Endometrial microvascular endothelial cells (primary cell): Measurements from ENCODE around the gene CDH22. TPM values are rescaled to one million over a fixed set of nuclear protein-coding genes. Genes with fewer than 3 reads are reported as not detected.

Experiments
- in situ Hi-C: cut with HindIII; loops from 2 replicates; pipeline ENCODE4 v1.10.0; 2017; ENCODE audit warnings: low sequenced_read_pairs, low pct_unique_long_range_greater_than_20kb; ENCODE audit errors: inconsistent ontology term
- total RNA-seq: library from RNA; depleted of rRNA; stranded (reverse); fragments of >200 nt; gene quantifications from one replicate; pipeline ENCODE4 v1.2.3, GENCODE V29; 2015; ENCODE audit errors: inconsistent ontology term

Gene CDH22
- total RNA-seq, 1 donor from 2014 or later = not detected

DNA sequence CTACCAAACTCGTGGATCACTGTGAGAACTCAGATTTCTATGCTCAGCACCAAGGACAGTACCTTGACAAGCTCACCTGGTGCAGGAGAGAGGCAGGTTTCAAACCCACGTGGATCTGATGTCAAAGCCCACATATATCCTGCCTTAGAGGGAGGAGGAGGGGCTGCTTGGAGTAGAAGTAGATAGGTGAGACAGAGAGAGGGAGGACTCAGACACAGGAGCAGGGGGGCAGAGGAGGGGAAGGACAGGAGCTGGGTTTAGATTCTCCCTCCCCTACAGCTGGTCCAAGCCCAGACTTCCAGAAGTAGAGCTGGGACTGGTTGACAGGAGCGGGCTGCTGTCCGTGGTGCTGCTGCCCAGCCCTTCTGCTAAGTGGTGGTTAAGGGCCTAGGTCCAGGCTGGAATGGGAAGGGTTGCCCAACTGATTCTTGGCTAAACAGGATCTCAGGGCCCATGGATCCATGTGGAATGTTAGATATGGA, 77.5 kb downstream of the CDH22 start:
- in situ Hi-C loops = no loop called here

DNA sequence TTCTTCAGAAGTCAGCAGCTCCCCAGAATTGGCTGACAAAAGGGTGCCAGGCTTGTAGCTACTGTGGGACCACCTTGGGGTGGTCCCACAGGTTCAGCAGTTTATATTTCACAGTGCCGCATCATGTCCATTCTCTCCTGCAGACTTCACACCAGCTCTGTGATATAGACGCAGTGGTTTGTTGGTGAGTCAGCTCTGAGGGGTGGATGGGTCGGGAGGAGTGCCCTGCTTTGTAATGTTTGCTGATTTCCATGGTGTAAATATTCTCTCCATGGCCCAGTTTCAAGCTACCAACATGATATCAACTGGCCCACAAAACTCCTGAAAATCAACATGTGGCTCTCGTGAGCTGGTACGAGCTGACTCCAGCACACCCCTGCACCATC, 78.2 kb downstream of the CDH22 start:
- in situ Hi-C loops = no loop called here

DNA sequence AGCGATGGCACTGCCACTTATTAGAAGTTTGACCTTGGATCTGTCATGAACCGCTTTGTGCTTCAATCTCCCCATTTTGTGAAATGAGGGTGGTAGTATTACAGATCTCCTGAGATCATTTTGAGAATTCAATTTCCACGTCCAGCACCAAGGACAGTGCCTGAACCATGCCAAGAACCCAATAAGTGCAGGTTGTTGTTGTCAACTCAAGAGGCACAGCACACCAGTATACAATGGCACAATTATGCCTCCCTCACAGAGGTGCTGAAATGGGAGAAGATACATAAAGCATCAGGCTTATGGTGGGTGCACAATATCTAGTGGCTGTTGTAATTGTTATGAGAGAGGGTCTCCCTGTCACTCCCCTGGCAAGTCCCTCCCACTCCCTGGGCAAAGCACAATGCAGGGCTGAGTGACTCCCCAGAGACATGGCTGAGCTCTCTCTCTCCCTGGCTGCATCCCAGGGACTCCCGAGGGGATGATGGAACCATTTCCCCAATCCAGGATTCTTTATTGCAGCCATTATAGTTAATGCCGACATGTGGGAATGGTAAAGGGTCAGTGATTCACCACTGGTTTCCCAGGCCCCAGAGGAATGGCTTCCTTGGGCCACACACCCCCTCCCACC, 78.7 kb downstream of the CDH22 start:
- in situ Hi-C loops = no loop called here

DNA sequence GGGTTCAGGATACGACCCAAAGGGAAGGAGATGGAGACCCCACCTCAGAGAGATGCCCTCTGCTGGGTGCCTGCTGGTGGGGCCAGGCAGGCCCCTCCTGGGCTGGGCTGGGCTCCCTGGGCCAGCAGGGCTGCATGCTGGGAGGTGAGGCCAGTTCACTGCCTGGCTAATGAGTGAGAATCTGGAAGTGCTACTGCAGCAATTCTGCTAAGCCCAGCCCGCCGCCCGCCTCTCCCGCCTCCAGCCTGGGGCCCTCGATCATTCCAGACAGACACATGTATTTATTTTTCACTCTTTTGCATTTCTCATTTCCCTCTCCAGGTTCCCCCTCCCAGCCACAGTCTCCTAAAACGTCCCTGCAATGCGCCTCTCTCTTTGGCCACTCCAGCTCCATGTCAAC, 79.6 kb downstream of the CDH22 start:
- in situ Hi-C loops = no loop called here

DNA sequence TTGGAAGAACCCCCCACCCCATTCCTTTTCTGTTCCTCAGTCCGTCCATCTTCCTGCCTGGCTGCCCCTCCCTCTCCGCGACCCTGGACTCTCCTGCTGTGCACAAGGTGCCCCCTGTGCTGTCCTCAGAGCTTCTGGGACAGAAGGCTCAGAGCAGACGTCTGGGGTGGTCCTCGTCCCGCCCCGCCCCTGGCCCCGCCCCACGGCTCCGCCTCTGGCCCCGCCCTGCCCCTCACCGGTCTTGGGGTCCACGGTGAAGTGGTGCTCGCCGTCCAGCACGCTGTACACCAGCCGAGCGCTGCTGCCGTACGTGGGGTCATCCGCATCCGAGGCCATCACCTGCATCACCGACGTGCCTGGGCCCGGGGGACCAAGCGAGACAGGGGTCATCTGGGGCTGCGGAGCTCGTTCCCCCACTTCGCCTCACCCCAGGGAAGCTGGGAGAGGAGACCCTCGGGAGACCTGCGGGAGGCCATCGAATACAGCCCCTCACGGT, 81.0 kb downstream of the CDH22 start:
- in situ Hi-C loops = no loop called here

DNA sequence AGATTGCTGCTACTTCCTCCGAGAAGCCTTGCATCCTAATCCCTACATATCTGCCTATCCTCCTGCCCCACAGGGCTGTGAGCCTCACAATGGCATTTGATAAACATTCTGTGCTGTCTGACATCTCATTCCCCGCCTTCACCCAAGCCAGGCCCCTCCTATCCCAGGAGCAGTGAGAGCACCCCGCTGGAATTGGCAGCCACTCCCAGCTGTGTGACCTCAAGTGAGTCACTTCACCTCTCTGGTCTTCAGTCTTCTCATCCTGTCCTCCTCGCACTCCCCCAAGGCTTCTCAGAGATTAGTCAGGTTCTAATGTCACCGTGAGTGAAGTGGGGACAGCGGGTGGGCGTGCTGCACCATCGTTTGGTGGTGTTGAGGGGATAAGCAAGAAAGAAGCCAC, 81.7 kb downstream of the CDH22 start:
- in situ Hi-C loops = no loop called here

DNA sequence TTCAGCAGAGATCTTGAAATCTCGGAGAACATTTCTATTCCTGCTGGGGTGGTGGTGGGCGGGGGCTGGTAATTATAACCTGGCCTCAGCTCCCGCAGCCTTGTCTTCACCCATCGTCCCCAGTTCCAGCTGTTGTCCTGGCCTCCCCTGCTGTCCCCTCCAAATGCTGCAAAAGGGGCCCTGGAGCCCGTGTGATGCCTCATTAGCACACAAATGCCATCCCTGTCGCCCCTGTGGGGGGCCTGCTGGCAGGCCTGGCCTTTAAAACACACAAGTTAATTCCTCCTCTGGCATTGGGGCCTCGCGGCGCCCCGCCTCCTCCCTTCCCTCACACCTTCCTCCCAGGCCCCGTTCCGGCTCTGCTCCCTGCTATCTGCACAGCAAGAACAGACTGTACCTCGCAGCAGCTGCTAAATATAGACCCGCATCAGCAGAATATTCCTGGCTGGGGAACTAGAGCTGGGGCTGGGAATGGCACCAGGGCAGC, 85.7 kb downstream of the CDH22 start:
- in situ Hi-C loops = no loop called here

DNA sequence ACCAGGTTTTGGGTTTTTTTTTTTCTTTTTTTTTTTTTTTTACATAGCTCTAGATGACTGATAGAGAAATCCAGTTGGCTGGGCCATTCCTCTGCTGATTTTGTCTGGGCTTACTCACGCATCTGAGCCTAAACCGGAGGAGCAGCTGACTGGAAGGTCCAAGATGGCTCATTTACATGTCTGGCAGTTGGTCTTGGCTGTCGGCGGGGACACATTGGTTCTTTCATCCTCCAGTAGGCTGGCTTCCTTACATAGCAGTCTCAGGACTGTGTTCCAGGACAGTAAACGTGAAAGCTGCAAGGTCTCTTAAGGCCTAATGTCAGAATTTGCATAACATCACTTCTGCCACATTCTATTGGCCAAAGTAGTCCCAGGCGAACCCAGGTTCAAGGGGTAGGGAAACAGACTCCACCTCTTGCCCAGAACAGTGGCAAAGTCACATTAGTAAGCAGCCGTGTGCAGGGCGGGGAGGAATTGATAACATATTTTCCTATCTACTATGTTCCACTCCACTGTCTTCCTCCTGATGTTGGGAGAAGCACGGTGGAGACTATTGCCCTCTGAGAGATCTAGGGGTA, 87.0 kb downstream of the CDH22 start:
- in situ Hi-C loops = no loop called here

DNA sequence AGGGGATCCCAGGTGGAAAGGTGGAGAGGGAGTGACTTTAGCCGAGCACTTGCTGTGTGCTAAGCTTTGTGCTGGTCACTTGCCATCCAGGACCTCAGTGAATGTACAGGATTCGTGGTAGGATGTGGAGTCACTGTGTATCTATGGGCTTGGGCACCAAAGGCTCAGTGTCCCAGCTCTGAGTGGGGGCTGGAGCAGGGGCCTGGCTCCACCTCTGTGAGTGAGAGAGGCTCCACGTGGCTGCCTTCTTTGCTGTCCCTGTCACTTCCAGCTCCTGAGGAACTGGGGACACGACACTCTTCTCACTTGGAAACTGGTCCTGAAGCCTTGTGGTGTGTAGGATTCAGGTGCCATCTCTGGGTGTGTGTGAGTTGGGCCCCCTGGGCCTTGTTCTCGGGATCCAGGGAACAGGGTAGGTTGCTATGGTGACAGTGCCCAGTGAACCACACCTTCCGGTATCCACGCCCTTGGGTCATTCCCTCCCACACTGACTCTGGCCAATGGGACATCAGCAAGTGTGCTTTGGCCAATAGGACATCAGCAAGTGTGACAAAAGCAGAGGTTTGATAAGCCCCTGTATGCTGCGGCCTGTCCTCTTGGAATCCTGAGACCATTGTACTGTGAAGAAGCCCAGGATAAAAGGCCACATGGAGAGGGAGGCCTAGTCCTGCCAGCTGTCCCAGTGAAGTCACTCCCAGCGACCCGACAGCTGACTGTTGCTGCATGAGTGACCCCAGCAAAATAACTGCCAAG, 87.7 kb downstream of the CDH22 start:
- in situ Hi-C loops = no loop called here

DNA sequence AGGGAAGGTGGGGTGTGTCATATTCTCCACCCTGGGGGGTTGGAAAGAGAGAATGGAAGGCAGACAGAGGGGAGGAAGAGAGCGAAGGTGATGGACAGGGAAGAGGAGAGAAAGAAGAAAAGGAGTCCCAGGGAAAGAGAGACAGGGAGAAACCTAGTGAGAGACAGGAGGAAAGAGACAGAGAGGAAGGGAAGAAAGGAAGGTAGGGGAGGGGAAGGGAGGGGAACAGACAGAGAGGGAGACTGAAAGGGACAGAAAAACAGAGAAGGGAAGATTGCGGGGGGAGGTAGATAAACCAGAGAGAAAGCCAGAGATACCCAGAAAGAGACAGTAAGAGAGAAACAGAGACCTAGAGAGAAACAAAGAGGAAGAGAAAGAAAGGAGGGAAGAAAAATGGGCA, 88.4 kb downstream of the CDH22 start:
- in situ Hi-C loops = no loop called here

DNA sequence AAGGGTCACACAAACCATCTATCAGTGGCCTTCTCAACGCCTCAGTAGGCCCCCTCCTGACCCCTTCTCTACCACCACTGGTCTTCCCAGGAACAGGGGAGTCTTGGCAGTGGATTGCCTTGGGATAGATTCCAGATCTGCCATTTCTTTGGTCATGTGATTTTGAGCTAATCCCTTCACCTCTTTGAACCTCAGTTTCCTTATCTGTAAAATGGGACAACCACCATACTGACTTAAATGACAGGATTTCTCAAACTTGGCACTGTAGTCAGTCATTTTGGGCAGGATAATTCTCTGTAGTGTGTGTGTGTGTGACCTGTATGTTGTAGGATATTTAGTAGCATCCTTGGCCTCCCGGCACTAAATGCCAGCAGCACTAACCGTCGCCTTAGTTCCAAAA, 89.1 kb downstream of the CDH22 start:
- in situ Hi-C loops = no loop called here

DNA sequence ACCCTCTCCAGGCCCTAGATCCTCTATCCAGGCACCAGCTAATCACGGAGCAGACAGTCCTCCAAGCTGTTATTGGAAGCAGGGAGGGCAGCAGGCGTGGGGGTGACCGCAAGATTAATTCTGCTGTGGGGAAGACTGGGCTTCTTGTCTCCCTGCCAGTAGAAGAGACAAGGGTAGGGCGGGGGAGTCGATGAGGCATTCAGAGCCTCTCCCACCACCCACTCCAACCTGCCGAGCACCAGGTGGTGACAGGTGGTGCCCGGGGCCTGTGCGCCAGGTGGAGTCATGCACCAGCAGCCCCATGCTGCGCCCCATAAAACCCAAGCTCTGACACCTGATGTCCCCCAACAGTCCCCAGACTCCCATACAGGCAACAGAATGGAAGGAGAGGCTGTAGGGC, 89.6 kb downstream of the CDH22 start:
- in situ Hi-C loops = no loop called here

DNA sequence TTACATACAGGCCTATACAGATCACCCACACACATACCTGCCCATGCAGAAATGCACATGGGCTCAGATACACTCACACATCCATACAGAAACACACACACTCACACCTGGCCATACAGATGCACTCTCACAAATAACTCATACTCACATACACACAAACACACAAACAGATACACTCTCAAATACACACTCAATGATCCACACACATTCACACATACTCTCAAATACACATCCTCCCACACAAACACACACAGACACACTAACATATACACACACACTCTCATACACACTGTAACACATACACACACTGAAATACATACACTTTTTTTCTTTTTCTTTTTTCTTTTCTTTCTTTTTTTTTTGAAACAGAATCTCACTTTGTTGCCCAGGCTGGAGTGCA, 90.7 kb downstream of the CDH22 start:
- in situ Hi-C loops = no loop called here

DNA sequence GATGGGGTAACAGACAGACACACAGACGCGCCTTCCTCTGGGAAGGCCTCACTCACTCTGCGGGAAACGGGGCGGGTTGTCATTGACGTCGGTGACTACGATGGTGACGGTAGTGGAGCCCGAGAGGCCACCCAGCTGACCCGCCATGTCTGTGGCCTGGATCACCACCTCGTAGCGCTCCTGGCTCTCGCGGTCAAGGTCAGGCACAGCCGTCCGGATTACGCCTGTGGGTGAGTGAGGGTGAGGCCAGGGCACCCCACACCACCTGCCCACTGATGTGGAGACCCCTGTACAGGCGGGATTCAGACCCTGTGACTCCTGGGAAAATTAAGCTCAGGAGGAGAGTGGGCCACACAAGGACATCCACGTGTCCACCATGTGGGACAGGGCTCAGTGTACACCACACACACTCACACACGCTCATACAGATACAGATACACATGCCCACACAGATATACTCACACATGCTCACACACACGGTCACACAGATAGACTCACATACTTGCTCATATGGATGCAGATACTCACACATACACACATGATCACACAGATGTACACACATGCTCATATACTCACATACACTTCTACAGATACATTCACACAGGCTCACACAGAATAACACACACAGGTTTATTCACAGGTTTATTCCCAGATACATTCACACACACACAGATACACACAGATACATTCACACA, 91.4 kb downstream of the CDH22 start:
- in situ Hi-C loops = no loop called here

DNA sequence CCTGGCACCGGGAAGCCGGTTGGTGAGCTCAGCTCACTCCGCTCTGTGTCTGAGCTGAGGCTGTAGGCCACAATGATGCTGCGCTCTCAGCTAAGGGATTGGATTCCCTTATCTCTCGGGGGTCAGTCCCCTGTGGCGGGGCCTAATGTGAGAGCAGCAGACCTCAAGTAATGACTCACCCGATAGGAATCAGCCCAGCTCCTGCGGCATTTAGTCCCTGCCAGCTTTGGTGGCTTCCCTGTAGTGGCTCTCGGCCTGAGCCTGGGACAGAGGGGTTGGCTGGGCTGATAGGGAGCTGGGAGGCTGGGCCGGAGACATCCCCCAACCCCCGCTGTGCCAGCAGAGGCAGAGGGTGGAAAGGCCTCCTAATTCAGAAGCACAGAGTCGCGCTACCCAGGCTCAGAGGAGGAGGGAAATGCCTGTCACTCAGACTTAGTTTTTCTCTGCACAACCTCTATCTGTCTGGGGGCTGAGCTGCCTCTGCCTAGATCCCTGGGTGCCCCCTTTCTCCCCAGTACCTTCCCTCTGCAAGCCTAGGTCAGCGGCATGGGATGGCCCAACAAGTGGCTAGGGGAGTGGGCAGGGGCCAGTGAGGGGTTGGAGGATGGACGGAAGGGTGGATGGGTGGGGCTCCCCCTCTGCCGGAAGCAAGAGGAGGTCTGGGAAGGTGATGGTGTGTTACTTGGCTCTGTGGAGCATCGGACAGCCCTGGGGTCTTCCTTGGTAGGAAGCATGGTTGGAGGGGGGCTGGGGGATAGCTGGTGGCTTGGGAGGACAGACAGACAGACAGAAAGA, 92.2 kb downstream of the CDH22 start:
- in situ Hi-C loops = no loop called here

DNA sequence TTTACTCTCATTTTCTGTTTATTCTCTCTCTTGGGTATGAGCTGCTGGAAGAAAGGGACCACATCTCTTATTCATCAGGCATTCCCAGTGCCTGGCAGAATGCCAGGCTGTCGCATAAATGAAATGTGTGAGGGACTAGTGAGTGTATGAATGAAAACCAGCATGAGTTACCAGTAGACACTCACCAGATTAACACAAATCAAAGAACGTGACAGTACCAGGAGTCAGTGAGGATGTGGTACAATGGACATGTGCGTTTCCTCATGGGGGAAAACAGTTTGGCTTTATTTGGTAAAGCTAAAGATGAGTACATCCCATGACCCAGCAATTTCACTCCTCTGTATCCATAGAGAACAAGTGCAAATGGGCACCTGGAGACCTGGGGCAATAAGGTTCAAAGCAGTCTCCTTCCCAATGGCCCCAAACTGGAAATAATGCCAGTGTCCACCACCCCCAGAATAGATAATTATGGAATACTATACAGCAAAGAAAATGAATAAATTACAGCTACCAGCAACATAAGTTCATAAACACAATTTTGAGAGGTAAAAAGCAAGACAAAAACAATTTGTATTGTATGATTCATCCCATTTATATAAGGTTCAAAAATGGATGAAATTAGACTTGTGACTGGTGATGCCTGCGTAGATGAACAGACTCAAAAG, 93.3 kb downstream of the CDH22 start:
- in situ Hi-C loops = no loop called here

DNA sequence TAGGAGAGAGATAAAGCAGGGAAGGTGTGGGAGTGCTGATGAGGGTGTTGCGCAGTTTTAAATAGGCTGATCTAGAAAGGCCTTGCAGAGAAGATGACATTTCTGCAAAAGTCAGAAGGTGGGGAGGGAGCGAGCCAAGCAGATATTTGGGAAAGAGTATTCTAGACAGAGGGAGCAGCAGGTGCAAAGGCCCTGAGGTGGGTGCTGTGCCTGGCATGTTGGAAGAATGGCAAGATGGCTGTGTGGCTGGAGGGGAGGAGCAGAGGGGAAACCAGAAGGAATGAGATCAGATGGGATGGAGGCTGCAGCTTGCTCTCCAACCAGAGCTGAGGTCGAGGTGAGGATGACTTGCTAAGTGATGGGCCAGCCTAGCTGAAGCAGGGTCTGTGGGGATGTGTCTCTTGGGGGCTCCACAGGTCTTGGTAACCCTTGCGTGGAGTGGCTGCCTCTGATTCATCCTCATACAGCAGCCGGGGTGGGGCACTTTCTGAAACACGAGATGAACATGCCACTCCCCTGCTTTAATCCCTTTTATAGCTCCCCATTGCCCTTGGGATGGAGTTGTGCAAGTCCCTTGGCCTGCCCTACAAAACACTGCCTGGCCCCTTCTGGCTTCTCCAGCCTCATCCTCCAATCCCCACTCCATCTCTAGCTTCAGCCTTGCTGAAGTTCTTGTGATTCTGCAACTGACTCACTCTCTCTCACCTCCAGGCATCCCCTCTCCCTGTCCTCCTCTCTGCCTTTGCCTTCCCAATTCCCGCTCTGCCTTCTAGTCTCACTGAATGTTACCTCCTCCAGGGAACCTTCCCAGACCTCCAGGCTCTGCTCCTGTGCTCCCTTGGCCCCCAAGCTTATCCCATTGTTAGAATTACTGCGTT, 94.1 kb downstream of the CDH22 start:
- in situ Hi-C loops = no loop called here
